HCT116 (cell line): Measurements from ENCODE around the gene PPEF1. TPM values are rescaled to one million over a fixed set of nuclear protein-coding genes. Genes with fewer than 3 reads are reported as not detected.

Experiments used
- ATAC-seq: fragments of 200-7000 bp; cut with Tn5 transposase; 2 replicates; pipeline ENCODE4 v1.9.1; 2020; ENCODE audit warnings: mild to moderate bottlenecking, moderate library complexity
- BruUV-seq: library from RNA; stranded (reverse); fragments of 400-500 nt; replicated peaks from 2 replicates; lab custom pipeline; 2021; lab: Mats Ljungman, UMichigan
- CTCF ChIA-PET: fragments of 300-600 bp; sonication (Branson Sonifier 250); formaldehyde crosslinking; loops from one replicate; lab custom pipeline; 2021; ENCODE audit warnings: antibody characterized with exemption; lab: Charles Lee
- POLR2A ChIA-PET: fragments of 300-600, 350-600 bp; sonication (Branson Sonifier 250); formaldehyde crosslinking; loops from one replicate; lab custom pipeline; 2021; ENCODE audit warnings: antibody characterized with exemption; lab: Charles Lee
- RAD21 ChIA-PET, 2 experiments: fragments of 300-600 bp; sonication (Branson Sonifier 250); formaldehyde crosslinking; loops; one replicate each; lab custom pipeline; 2023; ENCODE audit warnings: low total read pairs in 2 of 2; ENCODE audit not compliant: uncharacterized antibody in 2 of 2, unreplicated experiment in 2 of 2, low non-redundant PET in 1 of 2; lab: Charles Lee
- DNase-seq: peaks from one replicate; pipeline ENCODE4 v3.0.0-alpha.2; 2010; ENCODE audit warnings: low read depth, low spot score
- H2AFZ ChIP-seq: fragments of 200-600 bp; shearing (Covaris generic), sonication (generic); 2 replicates; pipeline ENCODE4 v1.6.1; 2017; ENCODE audit warnings: low read depth, mixed run types, mixed read lengths, antibody characterized with exemption, low read length; ENCODE audit not compliant: poor library complexity, severe bottlenecking
- H3K27ac ChIP-seq: 2 replicates; pipeline ENCODE4 v1.5.1; 2012; ENCODE audit warnings: low read depth, low read length
- H3K27me3 ChIP-seq: fragments of 200-600 bp; sonication (generic); 2 replicates; pipeline ENCODE4 v1.6.1; 2016; ENCODE audit warnings: mixed run types, low read length, mixed read lengths; ENCODE audit not compliant: insufficient read depth
- H3K36me3 ChIP-seq, 2 experiments: fragments of 200-500 bp in 1 of 2; fragments of 200-600 bp in 1 of 2; sonication (Bioruptor generic) in 1 of 2; sonication (generic) in 1 of 2; 2 replicates each; pipeline versions ENCODE4 v1.5.1 to v1.6.1; 2014 to 2016; ENCODE audit warnings: low read length in 2 of 2, inconsistent platforms in 1 of 2, mixed read lengths in 1 of 2, mixed run types in 1 of 2; ENCODE audit not compliant: insufficient read depth in 2 of 2, control insufficient read depth in 1 of 2
- H3K4me1 ChIP-seq, 2 experiments: fragments of 200-600 bp in 1 of 2; sonication (generic) in 1 of 2; 2 replicates each; pipeline versions ENCODE4 v1.5.1 to v1.6.1; 2012 to 2017; ENCODE audit warnings: low read length in 2 of 2, inconsistent platforms in 1 of 2, mild to moderate bottlenecking in 1 of 2, mixed read lengths in 1 of 2, mixed run types in 1 of 2, moderate library complexity in 1 of 2; ENCODE audit not compliant: insufficient read depth in 2 of 2, control insufficient read depth in 1 of 2
- H3K4me2 ChIP-seq: fragments of 200-600 bp; sonication (generic); 2 replicates; pipeline ENCODE4 v1.6.1; 2017; ENCODE audit warnings: mixed run types, low read length, mixed read lengths
- H3K4me3 ChIP-seq, 2 experiments: fragments of 200-600 bp in 1 of 2; sonication (generic) in 1 of 2; replicated peaks in 1 of 2; 2 replicates each; pipeline ENCODE4 v1.5.1; 2011 to 2016; ENCODE audit warnings: low read length in 2 of 2, control low read depth in 1 of 2, low read depth in 1 of 2, mild to moderate bottlenecking in 1 of 2, mixed read lengths in 1 of 2, mixed run types in 1 of 2
- H3K79me2 ChIP-seq: fragments of 200-600 bp; sonication (generic); 2 replicates; pipeline ENCODE4 v1.6.1; 2017; ENCODE audit warnings: mild to moderate bottlenecking, mixed run types, low read length, moderate library complexity, mixed read lengths; ENCODE audit not compliant: insufficient read depth
- H3K9ac ChIP-seq: fragments of 200-600 bp; sonication (generic); 2 replicates; pipeline ENCODE4 v1.6.1; 2016; ENCODE audit warnings: low read length, mixed read lengths
- H3K9me2 ChIP-seq: fragments of 200-600 bp; sonication (generic), shearing (Covaris generic); 2 replicates; pipeline ENCODE4 v1.6.1; 2017; ENCODE audit warnings: mixed run types, mild to moderate bottlenecking, moderate library complexity; ENCODE audit not compliant: insufficient read depth
- H3K9me3 ChIP-seq, 2 experiments: fragments of 200-500 bp in 1 of 2; fragments of 200-600 bp in 1 of 2; sonication (Bioruptor generic) in 1 of 2; sonication (generic) in 1 of 2; 2 replicates each; pipeline ENCODE4 v1.6.1; 2014 to 2017; ENCODE audit warnings: low read length in 2 of 2, mixed read lengths in 2 of 2, inconsistent platforms in 1 of 2, low read depth in 1 of 2, mild to moderate bottlenecking in 1 of 2, mixed run types in 1 of 2, moderate library complexity in 1 of 2; ENCODE audit not compliant: control insufficient read depth in 1 of 2, insufficient read depth in 1 of 2
- H4K20me1 ChIP-seq: fragments of 200-600 bp; sonication (generic), shearing (Covaris generic); 2 replicates; pipeline ENCODE4 v1.6.1; 2017; ENCODE audit warnings: mixed run types, mild to moderate bottlenecking, moderate library complexity; ENCODE audit not compliant: insufficient read depth
- ELF1 ChIP-seq: IDR thresholded peaks from 2 replicates; pipeline ENCODE4 v1.6.1; 2012; ENCODE audit warnings: low read depth, borderline replicate concordance
- FOSL1 ChIP-seq: IDR thresholded peaks from 2 replicates; pipeline ENCODE4 v1.6.1; 2012; ENCODE audit warnings: low read depth
- POLR2A ChIP-seq: IDR thresholded peaks from 2 replicates; pipeline ENCODE4 v1.7.0; 2011; ENCODE audit warnings: borderline replicate concordance; ENCODE audit not compliant: insufficient read depth, insufficient read length; ENCODE audit errors: extremely low read depth
- POLR2AphosphoS5 ChIP-seq: IDR thresholded peaks from 2 replicates; pipeline ENCODE4 v1.6.1; 2011; ENCODE audit warnings: mild to moderate bottlenecking, low read depth, low read length, moderate library complexity
- SRF ChIP-seq: IDR thresholded peaks from 2 replicates; pipeline ENCODE4 v1.6.1; 2012; ENCODE audit warnings: low read depth
- YY1 ChIP-seq: IDR thresholded peaks from 2 replicates; pipeline ENCODE4 v1.6.1; 2011; ENCODE audit warnings: low read length, low read depth, moderate library complexity, mild to moderate bottlenecking; ENCODE audit not compliant: insufficient replicate concordance; ENCODE audit errors: extremely low read depth
- intact Hi-C: fragments of 100-400 bp; cut with micrococcal nuclease; formaldehyde crosslinking; loops from 2 replicates; pipeline ENCODE4 v1.10.0; 2022
- total RNA-seq: library from RNA; stranded (reverse); gene quantifications from one replicate; pipeline ENCODE4 v1.2.1, GENCODE V29; 2021; ENCODE audit not compliant: unreplicated experiment
- TF ChIP-seq, protein P1 (sequence below): IDR thresholded peaks from 2 replicates; pipeline ENCODE4 v1.6.1; 2012; ENCODE audit warnings: low read depth
- TF ChIP-seq, protein P2 (sequence below): IDR thresholded peaks from 2 replicates; pipeline ENCODE4 v1.6.1; 2012

The PPEF1 gene
- total RNA-seq, 1 experiment from 2014 or later = not detected

DNA sequence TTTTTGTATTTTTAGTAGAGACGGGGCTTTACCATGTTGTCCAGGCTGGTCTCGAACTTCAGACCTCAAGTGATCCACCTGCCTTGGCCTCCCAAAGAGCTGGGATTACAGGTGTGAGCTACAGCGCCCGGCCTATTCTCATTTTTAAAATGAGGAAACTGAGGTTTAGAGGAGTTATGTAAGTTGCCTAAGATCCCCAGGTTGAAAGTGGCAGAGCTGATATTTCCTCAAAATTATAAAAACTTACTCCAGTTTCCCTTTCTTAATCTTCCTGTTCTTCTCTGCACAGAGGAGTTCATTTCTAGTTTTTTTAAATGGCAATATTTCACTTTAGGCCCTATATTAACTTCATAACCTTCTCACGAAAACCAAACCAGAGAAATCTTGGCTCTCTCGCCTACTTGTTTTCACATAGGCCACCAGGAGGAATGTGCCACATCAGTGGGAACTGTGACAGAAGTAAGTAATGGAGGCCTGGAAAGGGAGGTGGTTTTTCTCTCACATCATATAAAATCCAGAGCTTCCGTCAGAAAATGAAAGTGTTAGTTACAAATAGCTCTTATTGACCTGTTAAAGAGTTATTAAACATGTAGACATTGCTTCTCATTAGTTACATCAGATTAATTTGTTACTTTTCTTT, 19.5 kb upstream of the PPEF1 start:
- H4K20me1 ChIP-seq = no peaks in the 10 kb centered on the region
- ATAC-seq = no peak
- H3K9me3 ChIP-seq = no peaks in the 10 kb centered on the region
- TF ChIP-seq FOSL1 = no peak
- TF ChIP-seq, all 23 proteins: peak for 0
- no peak for DNase-seq
- Histone ChIP-seq H3K9me2 (no peaks in the 10 kb centered on the region), H3K79me2 (no peaks in the 10 kb centered on the region), H2AFZ (no peak overlapping the region), H3K27ac (no peak overlapping the region), H3K4me1 (no peaks in the 10 kb centered on the region), H3K27me3 (no peaks in the 10 kb centered on the region), H3K4me3 (no peak overlapping the region), H3K4me2 (no peak overlapping the region), H3K36me3 (no peaks in the 10 kb centered on the region), H3K9ac (no peak overlapping the region)
- intact Hi-C loops = no loop called here
- BruUV-seq = no TSS peak
- ChIA-PET POLR2A (no interaction called here), RAD21 (no interaction called here), CTCF (interaction anchor here (1.2 kb wide), 1 partner anchor 198 kb away, joined by 3 read pairs; no protein-coding TSS in a partner anchor)

DNA sequence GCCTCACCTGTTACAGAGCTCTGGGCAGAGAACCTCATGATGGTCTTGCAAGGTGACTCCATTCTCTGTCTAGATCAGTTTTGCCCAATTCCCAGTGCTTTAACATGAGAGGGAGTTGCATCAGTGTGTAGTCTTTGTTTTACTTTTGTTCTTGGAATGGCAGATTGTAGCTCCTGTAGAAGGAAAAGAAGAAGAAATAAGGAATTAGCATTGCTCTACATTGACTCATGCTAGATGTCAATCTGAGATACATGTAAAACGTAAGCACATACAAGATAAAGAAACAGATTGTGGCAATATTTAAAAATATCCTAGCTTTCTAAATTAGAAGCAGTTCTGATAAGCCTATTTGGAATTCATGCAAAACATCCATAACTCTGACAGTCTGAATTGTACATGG, 16.0 kb upstream of the PPEF1 start:
- H3K36me3 ChIP-seq = no peaks in the 10 kb centered on the region
- CTCF ChIA-PET = no interaction called here
- no peak overlapping the region for H3K4me3 ChIP-seq
- RAD21 ChIA-PET = no interaction called here
- H3K27me3 ChIP-seq = no peaks in the 10 kb centered on the region
- H3K27ac ChIP-seq = no peak overlapping the region
- H3K4me1 ChIP-seq = no peaks in the 10 kb centered on the region
- intact Hi-C loops = no loop called here
- no peaks in the 10 kb centered on the region for H4K20me1 ChIP-seq
- H3K4me2 ChIP-seq = no peak overlapping the region
- no peak overlapping the region for H2AFZ ChIP-seq
- H3K9me3 ChIP-seq = no peaks in the 10 kb centered on the region
- POLR2A ChIA-PET = no interaction called here
- H3K9ac ChIP-seq = no peak overlapping the region
- no peaks in the 10 kb centered on the region for H3K79me2 ChIP-seq
- H3K9me2 ChIP-seq = no peaks in the 10 kb centered on the region
- TF ChIP-seq POLR2AphosphoS5 = no peak
- TF ChIP-seq SRF = no peak
- no peak for TF ChIP-seq ELF1
- no peak for TF ChIP-seq POLR2A
- TF ChIP-seq, protein P1, sequence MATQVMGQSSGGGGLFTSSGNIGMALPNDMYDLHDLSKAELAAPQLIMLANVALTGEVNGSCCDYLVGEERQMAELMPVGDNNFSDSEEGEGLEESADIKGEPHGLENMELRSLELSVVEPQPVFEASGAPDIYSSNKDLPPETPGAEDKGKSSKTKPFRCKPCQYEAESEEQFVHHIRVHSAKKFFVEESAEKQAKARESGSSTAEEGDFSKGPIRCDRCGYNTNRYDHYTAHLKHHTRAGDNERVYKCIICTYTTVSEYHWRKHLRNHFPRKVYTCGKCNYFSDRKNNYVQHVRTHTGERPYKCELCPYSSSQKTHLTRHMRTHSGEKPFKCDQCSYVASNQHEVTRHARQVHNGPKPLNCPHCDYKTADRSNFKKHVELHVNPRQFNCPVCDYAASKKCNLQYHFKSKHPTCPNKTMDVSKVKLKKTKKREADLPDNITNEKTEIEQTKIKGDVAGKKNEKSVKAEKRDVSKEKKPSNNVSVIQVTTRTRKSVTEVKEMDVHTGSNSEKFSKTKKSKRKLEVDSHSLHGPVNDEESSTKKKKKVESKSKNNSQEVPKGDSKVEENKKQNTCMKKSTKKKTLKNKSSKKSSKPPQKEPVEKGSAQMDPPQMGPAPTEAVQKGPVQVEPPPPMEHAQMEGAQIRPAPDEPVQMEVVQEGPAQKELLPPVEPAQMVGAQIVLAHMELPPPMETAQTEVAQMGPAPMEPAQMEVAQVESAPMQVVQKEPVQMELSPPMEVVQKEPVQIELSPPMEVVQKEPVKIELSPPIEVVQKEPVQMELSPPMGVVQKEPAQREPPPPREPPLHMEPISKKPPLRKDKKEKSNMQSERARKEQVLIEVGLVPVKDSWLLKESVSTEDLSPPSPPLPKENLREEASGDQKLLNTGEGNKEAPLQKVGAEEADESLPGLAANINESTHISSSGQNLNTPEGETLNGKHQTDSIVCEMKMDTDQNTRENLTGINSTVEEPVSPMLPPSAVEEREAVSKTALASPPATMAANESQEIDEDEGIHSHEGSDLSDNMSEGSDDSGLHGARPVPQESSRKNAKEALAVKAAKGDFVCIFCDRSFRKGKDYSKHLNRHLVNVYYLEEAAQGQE = no peak
- TF ChIP-seq YY1 = no peak
- TF ChIP-seq, protein P2, sequence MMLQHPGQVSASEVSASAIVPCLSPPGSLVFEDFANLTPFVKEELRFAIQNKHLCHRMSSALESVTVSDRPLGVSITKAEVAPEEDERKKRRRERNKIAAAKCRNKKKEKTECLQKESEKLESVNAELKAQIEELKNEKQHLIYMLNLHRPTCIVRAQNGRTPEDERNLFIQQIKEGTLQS = no peak
- no peak for TF ChIP-seq FOSL1
- DNase-seq (no peak), ATAC-seq (no peak)
- BruUV-seq = no TSS peak
